ENCODE data around the gene USP34.

Gene USP34

DNA sequence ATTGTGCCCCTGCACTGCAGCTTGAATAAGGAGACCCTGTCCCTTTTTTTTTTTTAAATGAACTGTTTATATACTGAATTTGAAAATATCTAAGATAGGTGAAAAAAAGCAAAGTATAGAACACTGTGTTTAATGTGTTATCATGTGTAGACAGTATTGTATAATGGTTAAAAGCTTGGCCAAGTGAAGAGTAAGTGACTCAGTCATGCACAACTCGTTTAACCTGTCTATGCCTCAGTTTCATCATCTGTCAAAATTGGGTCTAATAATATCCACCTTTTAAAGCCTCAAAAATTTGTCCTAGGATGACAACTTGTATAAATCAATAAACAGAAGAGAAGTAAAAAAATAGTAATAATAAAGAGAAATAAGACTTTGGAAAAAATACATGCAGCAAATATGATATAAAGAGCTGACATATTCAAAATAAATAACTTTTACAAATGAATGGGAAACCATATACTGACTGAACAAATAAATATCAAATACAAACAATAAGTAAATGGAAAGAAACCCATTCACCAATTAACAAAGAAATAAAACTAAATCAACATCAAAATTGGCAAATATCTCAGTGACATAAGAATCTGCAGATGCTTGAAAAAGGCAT lies 195.2 kb downstream of the USP34 start:
- TF ChIP-seq BACH2 (CRISPR knock-in tag; IDR thresholded peaks at IDR 0.05; ENCODE audit: borderline replicate concordance) (no peak), ISL1 (CRISPR knock-in tag; IDR thresholded peaks at IDR 0.05) (no peak)
- ATAC-seq, result no peak

DNA sequence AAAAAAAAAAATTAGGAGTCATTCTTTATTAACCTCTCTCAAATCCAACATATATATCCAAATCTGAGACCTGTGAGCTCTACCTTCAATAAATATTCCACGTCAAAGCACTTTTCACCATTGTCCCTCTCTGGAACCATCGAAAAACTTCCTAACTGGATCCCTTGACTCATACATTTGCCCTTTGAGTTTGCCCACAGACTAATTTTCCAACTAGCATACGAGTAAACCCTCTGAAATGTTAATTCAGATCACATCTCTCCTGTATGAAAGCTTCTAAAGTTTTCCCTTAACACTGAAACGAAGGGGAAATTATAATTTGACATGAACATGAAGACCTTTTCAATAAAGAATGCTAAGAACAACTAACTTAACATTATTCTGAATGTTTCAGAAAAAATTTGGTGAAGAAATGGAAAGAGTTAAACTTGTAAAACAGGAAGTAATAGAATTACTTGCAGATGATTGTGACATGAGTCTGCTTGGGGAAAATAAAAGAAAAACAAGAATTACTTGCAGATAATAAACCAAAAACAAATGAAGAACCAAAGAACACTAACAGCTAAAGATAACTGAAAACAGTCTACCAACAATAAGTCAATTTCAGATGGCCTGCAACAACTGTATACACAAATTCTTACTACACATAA lies 198.3 kb downstream of the USP34 start:
- TF ChIP-seq, protein P1, sequence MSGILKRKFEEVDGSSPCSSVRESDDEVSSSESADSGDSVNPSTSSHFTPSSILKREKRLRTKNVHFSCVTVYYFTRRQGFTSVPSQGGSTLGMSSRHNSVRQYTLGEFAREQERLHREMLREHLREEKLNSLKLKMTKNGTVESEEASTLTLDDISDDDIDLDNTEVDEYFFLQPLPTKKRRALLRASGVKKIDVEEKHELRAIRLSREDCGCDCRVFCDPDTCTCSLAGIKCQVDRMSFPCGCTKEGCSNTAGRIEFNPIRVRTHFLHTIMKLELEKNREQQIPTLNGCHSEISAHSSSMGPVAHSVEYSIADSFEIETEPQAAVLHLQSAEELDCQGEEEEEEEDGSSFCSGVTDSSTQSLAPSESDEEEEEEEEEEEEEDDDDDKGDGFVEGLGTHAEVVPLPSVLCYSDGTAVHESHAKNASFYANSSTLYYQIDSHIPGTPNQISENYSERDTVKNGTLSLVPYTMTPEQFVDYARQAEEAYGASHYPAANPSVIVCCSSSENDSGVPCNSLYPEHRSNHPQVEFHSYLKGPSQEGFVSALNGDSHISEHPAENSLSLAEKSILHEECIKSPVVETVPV (CRISPR knock-in tag; IDR thresholded peaks at IDR 0.05), result no peak
- TF ChIP-seq, protein P2, sequence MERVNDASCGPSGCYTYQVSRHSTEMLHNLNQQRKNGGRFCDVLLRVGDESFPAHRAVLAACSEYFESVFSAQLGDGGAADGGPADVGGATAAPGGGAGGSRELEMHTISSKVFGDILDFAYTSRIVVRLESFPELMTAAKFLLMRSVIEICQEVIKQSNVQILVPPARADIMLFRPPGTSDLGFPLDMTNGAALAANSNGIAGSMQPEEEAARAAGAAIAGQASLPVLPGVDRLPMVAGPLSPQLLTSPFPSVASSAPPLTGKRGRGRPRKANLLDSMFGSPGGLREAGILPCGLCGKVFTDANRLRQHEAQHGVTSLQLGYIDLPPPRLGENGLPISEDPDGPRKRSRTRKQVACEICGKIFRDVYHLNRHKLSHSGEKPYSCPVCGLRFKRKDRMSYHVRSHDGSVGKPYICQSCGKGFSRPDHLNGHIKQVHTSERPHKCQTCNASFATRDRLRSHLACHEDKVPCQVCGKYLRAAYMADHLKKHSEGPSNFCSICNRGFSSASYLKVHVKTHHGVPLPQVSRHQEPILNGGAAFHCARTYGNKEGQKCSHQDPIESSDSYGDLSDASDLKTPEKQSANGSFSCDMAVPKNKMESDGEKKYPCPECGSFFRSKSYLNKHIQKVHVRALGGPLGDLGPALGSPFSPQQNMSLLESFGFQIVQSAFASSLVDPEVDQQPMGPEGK (CRISPR knock-in tag; IDR thresholded peaks at IDR 0.05; ENCODE audit: borderline replicate concordance), result no peak
- TF ChIP-seq GLIS3 (CRISPR knock-in tag; IDR thresholded peaks at IDR 0.05) (no peak), ESRRG (CRISPR knock-in tag; IDR thresholded peaks at IDR 0.05) (no peak), ZC3H10 (CRISPR knock-in tag; IDR thresholded peaks at IDR 0.05) (no peak), BACH2 (CRISPR knock-in tag; IDR thresholded peaks at IDR 0.05; ENCODE audit: borderline replicate concordance) (no peak), PPARA (CRISPR knock-in tag; IDR thresholded peaks at IDR 0.05; ENCODE audit: borderline replicate concordance) (no peak), ZNF8 (CRISPR knock-in tag; IDR thresholded peaks at IDR 0.05) (no peak), ARNTL (CRISPR knock-in tag; IDR thresholded peaks at IDR 0.05; ENCODE audit: borderline replicate concordance, low read depth) (no peak)
- TF ChIP-seq, protein P3, sequence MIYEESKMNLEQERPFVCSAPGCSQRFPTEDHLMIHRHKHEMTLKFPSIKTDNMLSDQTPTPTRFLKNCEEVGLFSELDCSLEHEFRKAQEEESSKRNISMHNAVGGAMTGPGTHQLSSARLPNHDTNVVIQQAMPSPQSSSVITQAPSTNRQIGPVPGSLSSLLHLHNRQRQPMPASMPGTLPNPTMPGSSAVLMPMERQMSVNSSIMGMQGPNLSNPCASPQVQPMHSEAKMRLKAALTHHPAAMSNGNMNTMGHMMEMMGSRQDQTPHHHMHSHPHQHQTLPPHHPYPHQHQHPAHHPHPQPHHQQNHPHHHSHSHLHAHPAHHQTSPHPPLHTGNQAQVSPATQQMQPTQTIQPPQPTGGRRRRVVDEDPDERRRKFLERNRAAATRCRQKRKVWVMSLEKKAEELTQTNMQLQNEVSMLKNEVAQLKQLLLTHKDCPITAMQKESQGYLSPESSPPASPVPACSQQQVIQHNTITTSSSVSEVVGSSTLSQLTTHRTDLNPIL (CRISPR knock-in tag; IDR thresholded peaks at IDR 0.05; ENCODE audit: low read depth), result no peak
- TF ChIP-seq, protein P4, sequence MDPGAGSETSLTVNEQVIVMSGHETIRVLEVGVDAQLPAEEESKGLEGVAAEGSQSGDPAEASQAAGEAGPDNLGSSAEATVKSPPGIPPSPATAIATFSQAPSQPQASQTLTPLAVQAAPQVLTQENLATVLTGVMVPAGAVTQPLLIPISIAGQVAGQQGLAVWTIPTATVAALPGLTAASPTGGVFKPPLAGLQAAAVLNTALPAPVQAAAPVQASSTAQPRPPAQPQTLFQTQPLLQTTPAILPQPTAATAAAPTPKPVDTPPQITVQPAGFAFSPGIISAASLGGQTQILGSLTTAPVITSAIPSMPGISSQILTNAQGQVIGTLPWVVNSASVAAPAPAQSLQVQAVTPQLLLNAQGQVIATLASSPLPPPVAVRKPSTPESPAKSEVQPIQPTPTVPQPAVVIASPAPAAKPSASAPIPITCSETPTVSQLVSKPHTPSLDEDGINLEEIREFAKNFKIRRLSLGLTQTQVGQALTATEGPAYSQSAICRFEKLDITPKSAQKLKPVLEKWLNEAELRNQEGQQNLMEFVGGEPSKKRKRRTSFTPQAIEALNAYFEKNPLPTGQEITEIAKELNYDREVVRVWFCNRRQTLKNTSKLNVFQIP (CRISPR knock-in tag; IDR thresholded peaks at IDR 0.05; ENCODE audit: borderline replicate concordance, low read depth), result no peak
- 0 out of 3 replicates have a peak, but pooled peaks have one; percentile 31 for ATAC-seq

DNA sequence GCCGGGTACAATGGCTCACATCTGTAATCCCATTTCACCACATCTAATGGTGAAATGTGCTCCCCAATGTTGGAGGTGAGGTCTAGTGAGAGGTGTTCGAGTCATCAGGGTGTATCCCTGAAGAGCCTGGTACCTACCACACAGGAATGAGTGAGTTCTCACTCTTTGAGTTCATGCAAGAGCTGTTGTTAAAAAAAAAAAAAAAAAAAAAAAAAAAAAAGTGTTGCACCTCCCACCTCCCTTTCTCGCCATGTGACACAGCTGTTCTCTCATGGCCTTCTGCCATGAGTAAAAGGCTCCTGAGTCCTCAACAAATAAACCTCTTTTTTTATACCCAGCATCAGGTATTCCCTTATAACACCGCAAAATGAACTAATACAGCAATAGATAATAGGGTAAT lies 202.6 kb downstream of the USP34 start:
- TF ChIP-seq GLIS3 (CRISPR knock-in tag; IDR thresholded peaks at IDR 0.05) (no peak), CSDC2 (CRISPR knock-in tag; IDR thresholded peaks at IDR 0.05) (no peak)
- TF ChIP-seq, protein P2 (CRISPR knock-in tag; IDR thresholded peaks at IDR 0.05; ENCODE audit: borderline replicate concordance), result no peak
- ATAC-seq, result no peak

DNA sequence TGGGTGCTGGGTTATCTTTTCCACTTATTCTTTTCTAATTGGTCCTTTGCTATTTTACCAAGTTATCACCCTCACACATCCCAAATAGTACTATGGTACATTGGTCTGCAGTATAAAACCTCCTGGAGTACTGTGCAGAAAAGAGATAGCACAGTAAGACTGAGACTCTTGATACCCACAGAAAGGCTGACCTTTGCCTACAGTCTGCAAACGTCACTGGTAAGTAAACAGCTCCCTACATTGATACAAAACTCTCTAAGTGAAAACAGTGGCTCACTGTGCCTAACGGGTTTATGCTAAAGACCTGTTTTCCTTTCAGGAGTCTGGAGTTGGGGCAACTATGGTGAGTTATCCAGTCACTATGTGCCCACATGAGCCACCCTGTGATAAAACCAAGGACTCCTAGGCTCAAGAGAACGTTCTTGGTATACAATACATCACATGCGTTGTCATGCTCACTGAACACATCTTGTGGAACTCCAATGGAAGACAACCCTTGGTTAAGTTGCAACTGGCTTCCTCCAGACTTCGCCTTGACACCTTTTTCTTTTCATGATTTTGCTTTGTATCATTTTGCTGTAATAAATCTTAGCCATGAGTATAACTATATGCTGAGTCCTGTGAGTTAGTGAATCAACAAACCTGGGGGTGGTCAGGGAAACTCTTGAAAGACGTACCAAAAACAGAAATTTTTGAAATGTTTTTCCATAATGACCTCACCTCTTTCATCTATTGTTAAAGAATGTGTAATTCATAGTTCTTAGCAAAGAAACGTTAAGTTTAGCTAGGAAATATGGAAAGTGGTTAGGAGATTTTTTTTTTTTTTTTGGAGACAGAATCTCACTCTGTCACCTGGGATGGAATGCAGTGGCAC lies 204.0 kb downstream of the USP34 start:
- ATAC-seq, result no peak
- TF ChIP-seq ZC3H10 (CRISPR knock-in tag; IDR thresholded peaks at IDR 0.05) (no peak), BACH2 (CRISPR knock-in tag; IDR thresholded peaks at IDR 0.05; ENCODE audit: borderline replicate concordance) (no peak), ISL1 (CRISPR knock-in tag; IDR thresholded peaks at IDR 0.05) (no peak), ARNTL (CRISPR knock-in tag; IDR thresholded peaks at IDR 0.05; ENCODE audit: borderline replicate concordance, low read depth) (no peak), ZNF70 (CRISPR knock-in tag; IDR thresholded peaks at IDR 0.05) (no peak), ZNF565 (CRISPR knock-in tag; conservative IDR thresholded peaks at IDR 0.05; ENCODE audit: low read depth) (no peak)
- TF ChIP-seq, protein P1 (CRISPR knock-in tag; IDR thresholded peaks at IDR 0.05), result no peak
- TF ChIP-seq, protein P4 (CRISPR knock-in tag; IDR thresholded peaks at IDR 0.05; ENCODE audit: borderline replicate concordance, low read depth), result no peak
- TF ChIP-seq, protein P2 (CRISPR knock-in tag; IDR thresholded peaks at IDR 0.05; ENCODE audit: borderline replicate concordance), result no peak
